Measurements from ENCODE around the gene ZNF217. TPM values are rescaled to one million over a fixed set of nuclear protein-coding genes. Genes with fewer than 3 reads are reported as not detected.

Gene ZNF217
- total RNA-seq, 1 donor from 2014 or later: 57.9 TPM

DNA sequence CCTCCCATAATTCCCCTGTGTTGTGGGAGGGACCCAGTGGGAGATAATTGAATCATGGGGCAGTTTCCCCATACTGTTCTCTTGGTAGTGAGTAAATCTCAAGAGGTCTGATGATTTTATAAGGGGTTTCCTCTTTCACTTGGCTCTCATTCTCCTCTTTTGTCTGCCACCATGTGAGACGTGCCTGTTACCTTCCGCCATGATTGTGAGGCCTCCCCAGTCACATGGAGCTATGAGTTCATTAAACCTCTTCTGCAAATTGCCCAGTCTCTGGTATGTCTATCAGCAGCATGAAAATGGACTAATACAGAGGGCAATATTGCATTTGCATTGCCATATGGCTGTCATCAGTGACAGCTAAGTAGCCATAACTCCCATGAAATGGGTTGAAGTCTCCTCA is 63.2 kb downstream of the ZNF217 start:
- H3K27me3 Mint-ChIP-seq (ENCODE audit: low read depth, unreplicated experiment): no peaks in the 10 kb centered on the region
- FAIRE-seq (no peak), DNase-seq (ENCODE audit: low read depth) (no peak)
- H3K4me2 ChIP-seq (ENCODE audit: low read length): no peak overlapping the region
- H4K20me1 ChIP-seq (ENCODE audit: insufficient read depth, low read length): no peaks in the 10 kb centered on the region
- H3K27me3 ChIP-seq (ENCODE audit: insufficient read depth, low read length): no peaks in the 10 kb centered on the region
- H2AFZ ChIP-seq (ENCODE audit: low read depth, low read length): no peak overlapping the region
- no peaks in the 10 kb centered on the region for H3K9me3 Mint-ChIP-seq (ENCODE audit: unreplicated experiment)
- H3K4me3 ChIP-seq (ENCODE audit: insufficient read depth, low read depth, low read length): no peak overlapping the region
- H3K9ac ChIP-seq (ENCODE audit: low read length): no peak overlapping the region
- H3K27ac ChIP-seq (ENCODE audit: low read depth, low read length): no peak overlapping the region
- no peaks in the 10 kb centered on the region for H3K36me3 Mint-ChIP-seq (ENCODE audit: low read depth, unreplicated experiment)
- no peaks in the 10 kb centered on the region for H3K36me3 ChIP-seq (ENCODE audit: insufficient read depth, low read length)
- H3K79me2 ChIP-seq (ENCODE audit: insufficient read depth, low read length): no peaks in the 10 kb centered on the region
- TF ChIP-seq, protein P1, sequence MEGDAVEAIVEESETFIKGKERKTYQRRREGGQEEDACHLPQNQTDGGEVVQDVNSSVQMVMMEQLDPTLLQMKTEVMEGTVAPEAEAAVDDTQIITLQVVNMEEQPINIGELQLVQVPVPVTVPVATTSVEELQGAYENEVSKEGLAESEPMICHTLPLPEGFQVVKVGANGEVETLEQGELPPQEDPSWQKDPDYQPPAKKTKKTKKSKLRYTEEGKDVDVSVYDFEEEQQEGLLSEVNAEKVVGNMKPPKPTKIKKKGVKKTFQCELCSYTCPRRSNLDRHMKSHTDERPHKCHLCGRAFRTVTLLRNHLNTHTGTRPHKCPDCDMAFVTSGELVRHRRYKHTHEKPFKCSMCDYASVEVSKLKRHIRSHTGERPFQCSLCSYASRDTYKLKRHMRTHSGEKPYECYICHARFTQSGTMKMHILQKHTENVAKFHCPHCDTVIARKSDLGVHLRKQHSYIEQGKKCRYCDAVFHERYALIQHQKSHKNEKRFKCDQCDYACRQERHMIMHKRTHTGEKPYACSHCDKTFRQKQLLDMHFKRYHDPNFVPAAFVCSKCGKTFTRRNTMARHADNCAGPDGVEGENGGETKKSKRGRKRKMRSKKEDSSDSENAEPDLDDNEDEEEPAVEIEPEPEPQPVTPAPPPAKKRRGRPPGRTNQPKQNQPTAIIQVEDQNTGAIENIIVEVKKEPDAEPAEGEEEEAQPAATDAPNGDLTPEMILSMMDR (IDR thresholded peaks at IDR 0.05; ENCODE audit: insufficient read depth, low read depth, low read length): no peak
- no peak for TF ChIP-seq EZH2 (IDR thresholded peaks at IDR 0.05; ENCODE audit: insufficient read depth, low read length)
- no peak overlapping the region for H3K27ac Mint-ChIP-seq (ENCODE audit: unreplicated experiment)
- H3K4me1 ChIP-seq (ENCODE audit: insufficient read depth, low read length): no peaks in the 10 kb centered on the region
- H3K4me1 Mint-ChIP-seq (ENCODE audit: low read depth, unreplicated experiment): no peaks in the 10 kb centered on the region
- H3K9me3 ChIP-seq (ENCODE audit: insufficient read depth, low read depth, low read length): no peaks in the 10 kb centered on the region
- no peak overlapping the region for H3K4me3 Mint-ChIP-seq (ENCODE audit: unreplicated experiment)

DNA sequence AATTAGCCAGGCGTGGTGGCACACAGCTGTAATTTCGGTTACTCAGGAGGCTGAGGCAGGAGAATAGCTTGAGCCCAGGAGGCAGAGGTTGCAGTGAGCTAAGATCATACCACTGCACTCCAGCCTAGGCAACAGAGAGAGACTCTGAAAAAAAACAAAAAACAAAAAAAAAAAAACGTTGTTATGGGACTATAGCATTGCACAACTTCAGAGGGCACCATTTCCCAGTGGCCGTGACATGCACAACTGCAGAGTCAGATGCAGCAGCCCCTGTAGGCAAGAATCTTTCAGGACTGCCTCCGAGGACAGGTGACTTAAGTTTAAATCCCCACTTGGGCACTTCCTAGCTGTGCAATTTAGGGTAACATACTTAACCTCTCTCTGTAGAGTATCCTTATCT is 64.0 kb downstream of the ZNF217 start:
- Mint-ChIP-seq H3K4me3 (ENCODE audit: unreplicated experiment) (no peak overlapping the region), H3K27ac (ENCODE audit: unreplicated experiment) (no peak overlapping the region), H3K27me3 (ENCODE audit: low read depth, unreplicated experiment) (no peaks in the 10 kb centered on the region), H3K9me3 (ENCODE audit: unreplicated experiment) (no peaks in the 10 kb centered on the region), H3K36me3 (ENCODE audit: low read depth, unreplicated experiment) (no peaks in the 10 kb centered on the region), H3K4me1 (ENCODE audit: low read depth, unreplicated experiment) (no peaks in the 10 kb centered on the region)
- no peak overlapping the region for H3K4me2 ChIP-seq (ENCODE audit: low read length)
- no peak overlapping the region for H3K4me3 ChIP-seq (ENCODE audit: insufficient read depth, low read depth, low read length)
- no peak for TF ChIP-seq EZH2 (IDR thresholded peaks at IDR 0.05; ENCODE audit: insufficient read depth, low read length)
- TF ChIP-seq, protein P1 (IDR thresholded peaks at IDR 0.05; ENCODE audit: insufficient read depth, low read depth, low read length): no peak
- H3K4me1 ChIP-seq (ENCODE audit: insufficient read depth, low read length): no peaks in the 10 kb centered on the region
- no peaks in the 10 kb centered on the region for H4K20me1 ChIP-seq (ENCODE audit: insufficient read depth, low read length)
- no peak overlapping the region for H3K9ac ChIP-seq (ENCODE audit: low read length)
- no peak for DNase-seq (ENCODE audit: low read depth)
- no peaks in the 10 kb centered on the region for H3K36me3 ChIP-seq (ENCODE audit: insufficient read depth, low read length)
- no peak overlapping the region for H3K27ac ChIP-seq (ENCODE audit: low read depth, low read length)
- H3K79me2 ChIP-seq (ENCODE audit: insufficient read depth, low read length): no peaks in the 10 kb centered on the region
- no peak for FAIRE-seq
- H3K9me3 ChIP-seq (ENCODE audit: insufficient read depth, low read depth, low read length): no peaks in the 10 kb centered on the region
- no peak overlapping the region for H2AFZ ChIP-seq (ENCODE audit: low read depth, low read length)
- H3K27me3 ChIP-seq (ENCODE audit: insufficient read depth, low read length): no peaks in the 10 kb centered on the region

DNA sequence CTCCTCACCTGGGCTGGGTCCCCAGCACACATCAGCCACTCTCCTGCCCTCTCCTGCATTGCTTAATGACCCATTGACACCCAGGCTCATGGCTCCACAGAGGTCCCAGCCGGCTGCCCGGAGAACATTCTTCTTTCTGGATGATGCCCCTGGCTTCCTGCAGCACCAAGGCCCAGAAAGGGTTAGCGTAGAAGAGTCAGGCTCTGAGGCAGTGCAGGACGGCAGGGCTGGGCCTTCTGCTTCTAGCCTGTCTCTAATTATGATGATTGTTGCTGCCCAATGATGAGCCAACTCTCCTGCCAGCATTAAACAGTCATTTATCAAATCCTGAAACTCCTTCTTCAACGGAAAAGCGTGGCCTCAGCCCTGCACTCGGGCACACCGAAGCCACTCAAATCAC is 66.4 kb downstream of the ZNF217 start:
- Mint-ChIP-seq H3K36me3 (ENCODE audit: low read depth, unreplicated experiment) (no peaks in the 10 kb centered on the region), H3K27ac (ENCODE audit: unreplicated experiment) (no peak overlapping the region), H3K4me1 (ENCODE audit: low read depth, unreplicated experiment) (no peaks in the 10 kb centered on the region), H3K27me3 (ENCODE audit: low read depth, unreplicated experiment) (no peaks in the 10 kb centered on the region), H3K9me3 (ENCODE audit: unreplicated experiment) (no peaks in the 10 kb centered on the region), H3K4me3 (ENCODE audit: unreplicated experiment) (no peak overlapping the region)
- no peak for DNase-seq (ENCODE audit: low read depth)
- Histone ChIP-seq H3K4me1 (ENCODE audit: insufficient read depth, low read length) (no peaks in the 10 kb centered on the region), H3K27me3 (ENCODE audit: insufficient read depth, low read length) (no peaks in the 10 kb centered on the region), H3K79me2 (ENCODE audit: insufficient read depth, low read length) (no peaks in the 10 kb centered on the region), H3K4me3 (ENCODE audit: insufficient read depth, low read depth, low read length) (no peak overlapping the region), H3K9ac (ENCODE audit: low read length) (no peak overlapping the region), H3K27ac (ENCODE audit: low read depth, low read length) (no peak overlapping the region), H2AFZ (ENCODE audit: low read depth, low read length) (no peak overlapping the region), H4K20me1 (ENCODE audit: insufficient read depth, low read length) (no peaks in the 10 kb centered on the region), H3K9me3 (ENCODE audit: insufficient read depth, low read depth, low read length) (no peaks in the 10 kb centered on the region), H3K36me3 (ENCODE audit: insufficient read depth, low read length) (no peaks in the 10 kb centered on the region), H3K4me2 (ENCODE audit: low read length) (no peak overlapping the region)
- no peak for FAIRE-seq
- no peak for TF ChIP-seq EZH2 (IDR thresholded peaks at IDR 0.05; ENCODE audit: insufficient read depth, low read length)
- TF ChIP-seq, protein P1 (IDR thresholded peaks at IDR 0.05; ENCODE audit: insufficient read depth, low read depth, low read length): no peak

Data from astrocyte (in vitro differentiated cells and primary cell).